ENCODE results near the gene SUSD1. TPM values are rescaled to one million over a fixed set of nuclear protein-coding genes. Genes with fewer than 3 reads are reported as not detected.

Gene SUSD1
- total and polyA plus RNA-seq, 2 of the 13 experiments (the other 11 are each of a cell fraction or from before 2014, with no cell fraction given), result 25.9 to 32.3 TPM

DNA sequence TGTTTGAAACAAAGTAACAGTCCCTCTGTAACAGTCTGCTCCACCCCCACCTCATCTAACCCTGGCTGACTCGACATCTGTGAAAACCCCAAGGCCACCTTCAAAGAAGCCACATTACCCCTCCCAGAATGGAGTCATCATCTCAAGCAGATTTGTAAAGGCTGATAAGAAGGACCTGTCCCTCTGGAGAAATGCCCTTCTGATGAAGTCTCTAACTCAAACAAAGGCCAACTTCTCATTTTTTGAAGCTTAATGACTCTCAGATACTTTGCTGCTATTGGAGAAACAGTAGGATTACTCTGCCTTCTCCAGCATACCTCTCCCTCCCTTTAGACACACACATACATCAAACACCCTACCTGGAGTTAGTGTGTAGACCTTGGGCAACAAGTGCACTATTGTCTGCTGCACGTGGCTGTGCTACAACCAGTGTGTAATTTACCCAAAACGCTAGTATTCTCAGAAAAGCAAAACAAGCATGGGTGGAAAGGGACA lies 5.3 kb upstream of the SUSD1 start (continued):
- TF ChIP-seq, protein P1, sequence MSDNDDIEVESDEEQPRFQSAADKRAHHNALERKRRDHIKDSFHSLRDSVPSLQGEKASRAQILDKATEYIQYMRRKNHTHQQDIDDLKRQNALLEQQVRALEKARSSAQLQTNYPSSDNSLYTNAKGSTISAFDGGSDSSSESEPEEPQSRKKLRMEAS (IDR thresholded peaks at IDR 0.05), result peak; percentile 81
- TF ChIP-seq IKZF5 (CRISPR knock-in tag; IDR thresholded peaks at IDR 0.05) (0 out of 2 replicates have a peak, but pooled peaks have one; percentile 31), WIZ (CRISPR knock-in tag; IDR thresholded peaks at IDR 0.05) (no peak), HMG20A (CRISPR knock-in tag; IDR thresholded peaks at IDR 0.05; ENCODE audit: borderline replicate concordance) (0 out of 2 replicates have a peak, but pooled peaks have one; percentile 20), SOX5 (CRISPR knock-in tag; IDR thresholded peaks at IDR 0.05; ENCODE audit: borderline replicate concordance) (peak; percentile 85), ZNF576 (CRISPR knock-in tag; IDR thresholded peaks at IDR 0.05) (no peak), EP300 (IDR thresholded peaks at IDR 0.05; ENCODE audit: low read depth in 2 of 2, low read length in 2 of 2) (peak in 1 of 2 experiments; percentile 26; a peak in 1 of 4 replicates), EP300 (CRISPR knock-in tag; IDR thresholded peaks at IDR 0.05; ENCODE audit: borderline replicate concordance) (no peak), NFKBIZ (CRISPR knock-in tag; IDR thresholded peaks at IDR 0.05) (no peak), MED8 (CRISPR knock-in tag; IDR thresholded peaks at IDR 0.05; ENCODE audit: insufficient replicate concordance) (no peak), RFXAP (CRISPR knock-in tag; IDR thresholded peaks at IDR 0.05; ENCODE audit: borderline replicate concordance) (no peak), E2F5 (CRISPR knock-in tag; conservative IDR thresholded peaks at IDR 0.05) (no peak), BCL6 (CRISPR knock-in tag; IDR thresholded peaks at IDR 0.05) (0 out of 2 replicates have a peak, but pooled peaks have one; percentile 19), TGIF2 (CRISPR knock-in tag; IDR thresholded peaks at IDR 0.05) (no peak), ZSCAN20 (CRISPR knock-in tag; IDR thresholded peaks at IDR 0.05; ENCODE audit: borderline replicate concordance) (no peak), ZNF839 (CRISPR knock-in tag; IDR thresholded peaks at IDR 0.05; ENCODE audit: borderline replicate concordance) (no peak), NCOA2 (CRISPR knock-in tag; IDR thresholded peaks at IDR 0.05) (peak; percentile 35; the same call in 1 of the 2 replicates), KMT2B (CRISPR knock-in tag; IDR thresholded peaks at IDR 0.05) (0 out of 2 replicates have a peak, but pooled peaks have one; percentile 18), MAZ (IDR thresholded peaks at IDR 0.05; ENCODE audit: borderline replicate concordance, low read depth, low read length) (no peak), MAZ (CRISPR knock-in tag; IDR thresholded peaks at IDR 0.05; ENCODE audit: low read depth) (no peak), FOXK2 (IDR thresholded peaks at IDR 0.05) (peak; percentile 32; the same call in 1 of the 2 replicates), TEAD2 (CRISPR knock-in tag; IDR thresholded peaks at IDR 0.05) (no peak), KDM4B (CRISPR knock-in tag; IDR thresholded peaks at IDR 0.05) (peak; percentile 24; the same call in 1 of the 2 replicates), HNRNPUL1 (IDR thresholded peaks at IDR 0.05; ENCODE audit: low read depth, low read length) (no peak)
- TF ChIP-seq, protein P2, sequence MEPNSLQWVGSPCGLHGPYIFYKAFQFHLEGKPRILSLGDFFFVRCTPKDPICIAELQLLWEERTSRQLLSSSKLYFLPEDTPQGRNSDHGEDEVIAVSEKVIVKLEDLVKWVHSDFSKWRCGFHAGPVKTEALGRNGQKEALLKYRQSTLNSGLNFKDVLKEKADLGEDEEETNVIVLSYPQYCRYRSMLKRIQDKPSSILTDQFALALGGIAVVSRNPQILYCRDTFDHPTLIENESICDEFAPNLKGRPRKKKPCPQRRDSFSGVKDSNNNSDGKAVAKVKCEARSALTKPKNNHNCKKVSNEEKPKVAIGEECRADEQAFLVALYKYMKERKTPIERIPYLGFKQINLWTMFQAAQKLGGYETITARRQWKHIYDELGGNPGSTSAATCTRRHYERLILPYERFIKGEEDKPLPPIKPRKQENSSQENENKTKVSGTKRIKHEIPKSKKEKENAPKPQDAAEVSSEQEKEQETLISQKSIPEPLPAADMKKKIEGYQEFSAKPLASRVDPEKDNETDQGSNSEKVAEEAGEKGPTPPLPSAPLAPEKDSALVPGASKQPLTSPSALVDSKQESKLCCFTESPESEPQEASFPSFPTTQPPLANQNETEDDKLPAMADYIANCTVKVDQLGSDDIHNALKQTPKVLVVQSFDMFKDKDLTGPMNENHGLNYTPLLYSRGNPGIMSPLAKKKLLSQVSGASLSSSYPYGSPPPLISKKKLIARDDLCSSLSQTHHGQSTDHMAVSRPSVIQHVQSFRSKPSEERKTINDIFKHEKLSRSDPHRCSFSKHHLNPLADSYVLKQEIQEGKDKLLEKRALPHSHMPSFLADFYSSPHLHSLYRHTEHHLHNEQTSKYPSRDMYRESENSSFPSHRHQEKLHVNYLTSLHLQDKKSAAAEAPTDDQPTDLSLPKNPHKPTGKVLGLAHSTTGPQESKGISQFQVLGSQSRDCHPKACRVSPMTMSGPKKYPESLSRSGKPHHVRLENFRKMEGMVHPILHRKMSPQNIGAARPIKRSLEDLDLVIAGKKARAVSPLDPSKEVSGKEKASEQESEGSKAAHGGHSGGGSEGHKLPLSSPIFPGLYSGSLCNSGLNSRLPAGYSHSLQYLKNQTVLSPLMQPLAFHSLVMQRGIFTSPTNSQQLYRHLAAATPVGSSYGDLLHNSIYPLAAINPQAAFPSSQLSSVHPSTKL (CRISPR knock-in tag; IDR thresholded peaks at IDR 0.05), result peak; percentile 54

Measured in HepG2 (cell line).